ENCODE results near the gene OPN1SW.

OPN1SW gene

GRCh38 chr7:128737441-128737840 is 38.2 kb downstream of the OPN1SW start:
- Histone ChIP-seq H3K36me3 (ENCODE audit: control insufficient read depth, insufficient read depth, low read length) (no peaks in the 10 kb centered on the region), H3K9me3 (ENCODE audit: control insufficient read depth, low read length) (no peaks in the 10 kb centered on the region), H3K4me1 (ENCODE audit: control insufficient read depth, insufficient read depth, low read length) (peaks cover 5% of the 10 kb centered on the region), H3K27ac (ENCODE audit: insufficient read depth, low read depth, low read length, poor library complexity, severe bottlenecking) (no peak overlapping the region), H3K27me3 (ENCODE audit: control insufficient read depth, insufficient read depth, low read length, poor library complexity, severe bottlenecking) (no peaks in the 10 kb centered on the region), H3K4me3 (ENCODE audit: insufficient read depth, low read depth, low read length) (no peak overlapping the region)
- WGBS, 2 experiments: 86 to 90% methylated on average over 4 of the region's 4 CpGs

GRCh38 chr7:128735436-128735835 is 40.2 kb downstream of the OPN1SW start:
- no peaks in the 10 kb centered on the region for H3K27me3 ChIP-seq (ENCODE audit: control insufficient read depth, insufficient read depth, low read length, poor library complexity, severe bottlenecking)
- no peaks in the 10 kb centered on the region for H3K9me3 ChIP-seq (ENCODE audit: control insufficient read depth, low read length)
- H3K4me3 ChIP-seq (ENCODE audit: insufficient read depth, low read depth, low read length): no peak overlapping the region
- no peak overlapping the region for H3K27ac ChIP-seq (ENCODE audit: insufficient read depth, low read depth, low read length, poor library complexity, severe bottlenecking)
- H3K4me1 ChIP-seq (ENCODE audit: control insufficient read depth, insufficient read depth, low read length): peaks cover 5% of the 10 kb centered on the region
- no peaks in the 10 kb centered on the region for H3K36me3 ChIP-seq (ENCODE audit: control insufficient read depth, insufficient read depth, low read length)
- WGBS, 2 experiments: 87 to 93% methylated on average over 5 of the region's 5 CpGs

- H3K27me3 ChIP-seq (ENCODE audit: control insufficient read depth, insufficient read depth, low read length, poor library complexity, severe bottlenecking): no peaks in the 10 kb centered on the region
- no peak overlapping the region for H3K27ac ChIP-seq (ENCODE audit: insufficient read depth, low read depth, low read length, poor library complexity, severe bottlenecking)
- H3K4me1 ChIP-seq (ENCODE audit: control insufficient read depth, insufficient read depth, low read length): no peaks in the 10 kb centered on the region
- H3K4me3 ChIP-seq (ENCODE audit: insufficient read depth, low read depth, low read length): no peak overlapping the region
- no peaks in the 10 kb centered on the region for H3K36me3 ChIP-seq (ENCODE audit: control insufficient read depth, insufficient read depth, low read length)
- H3K9me3 ChIP-seq (ENCODE audit: control insufficient read depth, low read length): no peaks in the 10 kb centered on the region
- 89 to 92% methylated on average over 1 of the region's 1 CpG for WGBS, 2 experiments
Measured at GRCh38 chr7:128734890-128735289, 40.7 kb downstream of the OPN1SW start.

- Histone ChIP-seq H3K36me3 (ENCODE audit: control insufficient read depth, insufficient read depth, low read length) (no peaks in the 10 kb centered on the region), H3K27ac (ENCODE audit: insufficient read depth, low read depth, low read length, poor library complexity, severe bottlenecking) (no peak overlapping the region), H3K4me1 (ENCODE audit: control insufficient read depth, insufficient read depth, low read length) (no peaks in the 10 kb centered on the region), H3K27me3 (ENCODE audit: control insufficient read depth, insufficient read depth, low read length, poor library complexity, severe bottlenecking) (no peaks in the 10 kb centered on the region), H3K9me3 (ENCODE audit: control insufficient read depth, low read length) (no peaks in the 10 kb centered on the region), H3K4me3 (ENCODE audit: insufficient read depth, low read depth, low read length) (no peak overlapping the region)
- WGBS, 2 experiments: 89% methylated on average over 2 of the region's 2 CpGs
Measured at GRCh38 chr7:128733278-128733645, 42.3 kb downstream of the OPN1SW start.

- H3K9me3 ChIP-seq (ENCODE audit: control insufficient read depth, low read length): no peaks in the 10 kb centered on the region
- H3K4me3 ChIP-seq (ENCODE audit: insufficient read depth, low read depth, low read length): no peak overlapping the region
- H3K27ac ChIP-seq (ENCODE audit: insufficient read depth, low read depth, low read length, poor library complexity, severe bottlenecking): no peak overlapping the region
- H3K27me3 ChIP-seq (ENCODE audit: control insufficient read depth, insufficient read depth, low read length, poor library complexity, severe bottlenecking): no peaks in the 10 kb centered on the region
- 89% methylated on average over 2 of the region's 2 CpGs for WGBS, 2 experiments
- H3K4me1 ChIP-seq (ENCODE audit: control insufficient read depth, insufficient read depth, low read length): no peaks in the 10 kb centered on the region
- H3K36me3 ChIP-seq (ENCODE audit: control insufficient read depth, insufficient read depth, low read length): no peaks in the 10 kb centered on the region
Measured at GRCh38 chr7:128732521-128733277, 42.9 kb downstream of the OPN1SW start.

GRCh38 chr7:128731184-128731583 is 44.4 kb downstream of the OPN1SW start:
- Histone ChIP-seq H3K9me3 (ENCODE audit: control insufficient read depth, low read length) (no peaks in the 10 kb centered on the region), H3K36me3 (ENCODE audit: control insufficient read depth, insufficient read depth, low read length) (no peaks in the 10 kb centered on the region), H3K4me3 (ENCODE audit: insufficient read depth, low read depth, low read length) (no peak overlapping the region), H3K27ac (ENCODE audit: insufficient read depth, low read depth, low read length, poor library complexity, severe bottlenecking) (no peak overlapping the region), H3K4me1 (ENCODE audit: control insufficient read depth, insufficient read depth, low read length) (no peaks in the 10 kb centered on the region), H3K27me3 (ENCODE audit: control insufficient read depth, insufficient read depth, low read length, poor library complexity, severe bottlenecking) (no peaks in the 10 kb centered on the region)
- WGBS, 2 experiments: 91 to 94% methylated on average over 8 of the region's 8 CpGs

- Histone ChIP-seq H3K27ac (ENCODE audit: insufficient read depth, low read depth, low read length, poor library complexity, severe bottlenecking) (no peak overlapping the region), H3K9me3 (ENCODE audit: control insufficient read depth, low read length) (no peaks in the 10 kb centered on the region), H3K4me3 (ENCODE audit: insufficient read depth, low read depth, low read length) (no peak overlapping the region), H3K4me1 (ENCODE audit: control insufficient read depth, insufficient read depth, low read length) (no peaks in the 10 kb centered on the region), H3K27me3 (ENCODE audit: control insufficient read depth, insufficient read depth, low read length, poor library complexity, severe bottlenecking) (no peaks in the 10 kb centered on the region), H3K36me3 (ENCODE audit: control insufficient read depth, insufficient read depth, low read length) (no peaks in the 10 kb centered on the region)
- WGBS, 2 experiments: 95 to 96% methylated on average over 4 of the region's 4 CpGs
Measured at GRCh38 chr7:128729494-128729893, 46.1 kb downstream of the OPN1SW start.

GRCh38 chr7:128728598-128728997 is 47.0 kb downstream of the OPN1SW start:
- Histone ChIP-seq H3K9me3 (ENCODE audit: control insufficient read depth, low read length) (no peaks in the 10 kb centered on the region), H3K4me3 (ENCODE audit: insufficient read depth, low read depth, low read length) (no peak overlapping the region), H3K27ac (ENCODE audit: insufficient read depth, low read depth, low read length, poor library complexity, severe bottlenecking) (no peak overlapping the region), H3K27me3 (ENCODE audit: control insufficient read depth, insufficient read depth, low read length, poor library complexity, severe bottlenecking) (no peaks in the 10 kb centered on the region), H3K4me1 (ENCODE audit: control insufficient read depth, insufficient read depth, low read length) (no peaks in the 10 kb centered on the region), H3K36me3 (ENCODE audit: control insufficient read depth, insufficient read depth, low read length) (no peaks in the 10 kb centered on the region)
- WGBS, 2 experiments: 73 to 91% methylated on average over 2 of the region's 2 CpGs

GRCh38 chr7:128727239-128727638 is 48.4 kb downstream of the OPN1SW start:
- no peak overlapping the region for H3K4me3 ChIP-seq (ENCODE audit: insufficient read depth, low read depth, low read length)

GRCh38 chr7:128726737-128727072 is 48.9 kb downstream of the OPN1SW start:
- 86 to 96% methylated on average over 1 of the region's 1 CpG for WGBS, 2 experiments
- H3K9me3 ChIP-seq (ENCODE audit: control insufficient read depth, low read length): no peaks in the 10 kb centered on the region
- H3K4me3 ChIP-seq (ENCODE audit: insufficient read depth, low read depth, low read length): no peak overlapping the region
- H3K36me3 ChIP-seq (ENCODE audit: control insufficient read depth, insufficient read depth, low read length): no peaks in the 10 kb centered on the region
- no peaks in the 10 kb centered on the region for H3K27me3 ChIP-seq (ENCODE audit: control insufficient read depth, insufficient read depth, low read length, poor library complexity, severe bottlenecking)
- no peaks in the 10 kb centered on the region for H3K4me1 ChIP-seq (ENCODE audit: control insufficient read depth, insufficient read depth, low read length)
- H3K27ac ChIP-seq (ENCODE audit: insufficient read depth, low read depth, low read length, poor library complexity, severe bottlenecking): no peak overlapping the region

More at GRCh38 chr7:128727239-128727638, 48.4 kb downstream of the OPN1SW start:
- Histone ChIP-seq H3K4me1 (ENCODE audit: control insufficient read depth, insufficient read depth, low read length) (no peaks in the 10 kb centered on the region), H3K36me3 (ENCODE audit: control insufficient read depth, insufficient read depth, low read length) (no peaks in the 10 kb centered on the region), H3K27ac (ENCODE audit: insufficient read depth, low read depth, low read length, poor library complexity, severe bottlenecking) (no peak overlapping the region), H3K27me3 (ENCODE audit: control insufficient read depth, insufficient read depth, low read length, poor library complexity, severe bottlenecking) (no peaks in the 10 kb centered on the region), H3K9me3 (ENCODE audit: control insufficient read depth, low read length) (no peaks in the 10 kb centered on the region)
- 92 to 95% methylated on average over 4 of the region's 4 CpGs for WGBS, 2 experiments
